A549 treated with AZD9567 at 1 μM for 4 hours (cell line): ENCODE data around the gene ANK3. TPM values are rescaled to one million over a fixed set of nuclear protein-coding genes. Genes with fewer than 3 reads are reported as not detected.

Source experiments
- total RNA-seq: library from RNA; stranded (reverse); fragments of 200-300 nt; extraction: Qiagen RNA extraction; gene quantifications from 5 replicates; pipeline ENCODE4 v1.2.3, GENCODE V29; 2022; ENCODE audit not compliant: insufficient read depth

The ANK3 gene
- total RNA-seq: 0.56 to 1.2 TPM (median 0.70 TPM) in 4 of 5 replicates, not detected in the other

DNA sequence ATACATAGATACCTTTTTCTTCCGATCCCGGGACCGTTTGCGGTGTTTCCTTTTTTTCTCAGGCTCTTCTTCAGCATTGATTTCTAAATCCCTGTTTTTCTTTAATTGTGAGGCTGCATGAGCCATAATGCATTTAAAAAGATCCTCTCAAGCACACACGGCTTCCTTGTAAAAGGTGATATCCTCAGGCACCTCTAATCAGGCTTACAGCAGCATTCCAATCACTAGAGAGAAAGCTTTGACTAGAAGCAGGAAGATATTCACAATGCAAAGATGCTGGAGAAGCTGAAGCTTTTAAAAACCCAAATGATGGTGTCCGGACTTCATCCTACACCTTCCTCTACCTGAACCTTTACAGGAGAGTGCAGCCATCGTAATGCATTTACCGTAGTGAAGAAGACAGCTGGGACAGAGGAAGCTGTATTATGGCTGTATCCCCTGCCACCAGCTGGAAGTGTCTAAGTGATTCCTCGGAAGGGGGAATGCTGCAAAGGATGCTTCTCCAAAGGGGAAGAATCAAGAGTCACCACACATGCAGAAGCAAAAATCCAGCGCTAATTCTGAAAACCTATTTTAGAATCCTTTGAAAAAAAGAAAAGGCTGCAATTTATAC is at the start of gene ANK3:
TSS of gene ANK3 (minus strand) at position 463 of the 613 bp plus-strand sequence. CDS start at position 126, 337 bp downstream.

